SU-DHL-6 (cell line): ENCODE results near the gene NDUFS6.

Experiments
- EZH2phosphoT487 ChIP-seq: fragments of 200-600 bp; sonication (generic), shearing (Covaris generic); conservative IDR thresholded peaks from 2 replicates; pipeline ENCODE4 v1.6.1; 2018; ENCODE audit warnings: mild to moderate bottlenecking, antibody characterized with exemption, low read length, moderate library complexity, mixed read lengths
- TF ChIP-seq, protein P1 (sequence below): fragments of 200-600 bp; sonication (generic); IDR thresholded peaks from one replicate; pipeline ENCODE4 v1.5.1; 2017; ENCODE audit warnings: antibody characterized with exemption, mild to moderate bottlenecking, low read length, moderate library complexity; ENCODE audit not compliant: insufficient read depth, poor library complexity, severe bottlenecking

DNA sequence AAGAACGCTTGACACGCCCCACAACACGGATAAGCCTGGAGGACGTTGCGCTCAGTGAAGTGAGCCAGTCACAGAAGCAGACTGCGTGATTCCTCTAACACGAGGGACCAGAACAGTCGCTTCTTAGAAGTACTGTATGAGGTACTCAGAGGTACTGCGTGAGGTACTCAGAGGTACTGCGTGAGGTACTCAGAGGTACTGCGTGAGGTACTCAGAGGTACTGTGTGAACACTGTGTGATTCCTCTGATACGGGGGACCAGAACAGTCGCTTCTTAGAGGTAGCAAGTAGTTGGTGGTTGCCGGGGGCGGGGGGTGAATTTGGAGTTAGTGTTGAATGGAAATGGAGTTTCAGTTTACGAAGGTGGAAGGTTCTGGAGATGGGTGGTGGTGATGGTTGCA is 5.8 kb downstream of the NDUFS6 start:
- TF ChIP-seq, protein P1, sequence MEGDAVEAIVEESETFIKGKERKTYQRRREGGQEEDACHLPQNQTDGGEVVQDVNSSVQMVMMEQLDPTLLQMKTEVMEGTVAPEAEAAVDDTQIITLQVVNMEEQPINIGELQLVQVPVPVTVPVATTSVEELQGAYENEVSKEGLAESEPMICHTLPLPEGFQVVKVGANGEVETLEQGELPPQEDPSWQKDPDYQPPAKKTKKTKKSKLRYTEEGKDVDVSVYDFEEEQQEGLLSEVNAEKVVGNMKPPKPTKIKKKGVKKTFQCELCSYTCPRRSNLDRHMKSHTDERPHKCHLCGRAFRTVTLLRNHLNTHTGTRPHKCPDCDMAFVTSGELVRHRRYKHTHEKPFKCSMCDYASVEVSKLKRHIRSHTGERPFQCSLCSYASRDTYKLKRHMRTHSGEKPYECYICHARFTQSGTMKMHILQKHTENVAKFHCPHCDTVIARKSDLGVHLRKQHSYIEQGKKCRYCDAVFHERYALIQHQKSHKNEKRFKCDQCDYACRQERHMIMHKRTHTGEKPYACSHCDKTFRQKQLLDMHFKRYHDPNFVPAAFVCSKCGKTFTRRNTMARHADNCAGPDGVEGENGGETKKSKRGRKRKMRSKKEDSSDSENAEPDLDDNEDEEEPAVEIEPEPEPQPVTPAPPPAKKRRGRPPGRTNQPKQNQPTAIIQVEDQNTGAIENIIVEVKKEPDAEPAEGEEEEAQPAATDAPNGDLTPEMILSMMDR, result no peak
- no peak for TF ChIP-seq EZH2phosphoT487
